Measurements from ENCODE around the gene MMP24.
A peak's percentile ranks its signal among the peaks of the same experiment; 100 is the strongest.

Gene MMP24

GRCh38 chr20:35281506-35282101, 55.1 kb downstream of the MMP24 start:
- DNase-seq: no peak

DNA sequence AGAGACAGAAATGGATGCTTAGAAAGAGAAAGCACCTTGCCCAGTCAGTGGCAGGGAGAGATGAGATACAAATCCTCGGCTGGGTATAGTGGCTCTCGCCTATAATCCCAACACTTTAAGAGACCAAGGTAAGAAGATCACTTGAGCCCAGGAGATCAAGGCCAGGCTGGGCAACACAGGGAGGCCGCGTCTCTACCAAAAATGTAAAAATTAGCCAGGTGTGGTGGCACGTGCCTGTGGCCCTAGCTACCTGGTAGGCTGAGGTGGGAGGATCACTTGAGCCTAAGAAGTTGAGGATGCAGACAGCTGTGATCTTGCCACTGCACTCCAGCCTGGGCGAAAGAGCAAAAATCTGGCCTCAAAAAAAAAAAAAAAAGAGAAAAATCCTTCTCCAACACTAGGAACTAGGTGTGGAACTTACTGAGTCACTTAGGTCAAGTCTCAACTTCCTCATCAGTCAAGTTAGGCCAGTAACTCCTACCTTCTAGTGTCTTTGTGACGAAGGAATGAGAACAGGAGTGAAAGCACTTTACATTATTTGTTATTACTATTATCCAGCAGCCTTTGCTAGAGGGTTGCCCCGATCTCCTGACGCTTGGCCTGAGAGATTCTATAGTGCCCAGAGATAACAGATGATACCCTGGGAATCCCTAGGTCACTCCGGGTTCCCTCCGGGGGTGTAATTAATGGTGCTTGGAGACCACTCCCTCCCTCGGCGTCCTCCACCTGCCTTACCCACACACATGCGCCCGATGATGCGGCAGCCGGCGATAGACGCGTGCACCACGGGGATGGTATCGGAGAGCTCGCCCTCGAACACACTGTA, 57.2 kb downstream of the MMP24 start:
- DNase-seq: peak; percentile 43

- DNase-seq: peak; percentile 95
Observed at GRCh38 chr20:35284267-35284991, 57.9 kb downstream of the MMP24 start, which contains the start of gene EIF6. Gene EIF6, minus strand, starts transcription at chr20:35284772. Its CDS starts 285 bp downstream, at chr20:35284487.

DNA sequence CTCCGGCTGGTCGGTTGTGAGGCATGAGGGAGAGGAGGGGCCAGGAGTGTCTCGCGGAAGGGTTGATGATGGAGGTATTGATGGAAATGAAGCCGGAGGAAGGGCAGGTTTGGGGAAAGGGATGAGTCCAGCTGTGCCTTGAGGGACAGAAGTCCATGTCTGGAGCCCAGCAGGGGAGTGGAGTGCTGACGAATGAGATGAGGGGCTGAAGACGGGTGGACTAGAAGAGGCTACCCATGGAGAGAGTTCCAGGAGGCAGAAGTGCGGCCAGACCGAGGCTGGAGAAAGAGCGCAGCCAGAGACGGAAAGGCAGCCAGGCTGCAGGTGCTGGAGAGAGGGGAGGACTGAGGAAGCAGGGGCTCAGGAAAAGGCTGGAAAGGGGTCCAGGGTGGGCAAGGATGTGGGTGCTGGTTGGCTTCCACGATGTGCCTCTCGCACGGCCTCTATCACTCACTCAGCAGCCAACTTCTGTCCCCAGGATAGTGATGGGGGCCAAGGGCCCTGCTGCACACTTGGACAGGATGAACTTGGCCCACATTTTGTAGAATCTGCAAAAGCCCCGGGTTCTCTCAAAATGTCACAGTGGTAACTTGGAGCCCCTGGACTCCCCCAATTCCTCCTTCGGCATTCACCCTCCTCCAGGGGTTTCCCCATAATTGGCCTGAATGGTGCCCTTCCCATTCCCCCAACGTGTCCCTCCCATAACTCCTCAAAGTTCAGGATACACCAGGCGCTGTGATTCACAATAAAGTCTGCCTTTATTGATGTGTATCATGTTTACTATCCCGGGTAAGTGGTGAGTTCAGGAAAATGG, 58.7 kb downstream of the MMP24 start:
- DNase-seq: no peak

GRCh38 chr20:35285806-35286076, 59.3 kb downstream of the MMP24 start:
- no peak for DNase-seq

GRCh38 chr20:35286077-35286898, 59.8 kb downstream of the MMP24 start:
- no peak for DNase-seq

DNA sequence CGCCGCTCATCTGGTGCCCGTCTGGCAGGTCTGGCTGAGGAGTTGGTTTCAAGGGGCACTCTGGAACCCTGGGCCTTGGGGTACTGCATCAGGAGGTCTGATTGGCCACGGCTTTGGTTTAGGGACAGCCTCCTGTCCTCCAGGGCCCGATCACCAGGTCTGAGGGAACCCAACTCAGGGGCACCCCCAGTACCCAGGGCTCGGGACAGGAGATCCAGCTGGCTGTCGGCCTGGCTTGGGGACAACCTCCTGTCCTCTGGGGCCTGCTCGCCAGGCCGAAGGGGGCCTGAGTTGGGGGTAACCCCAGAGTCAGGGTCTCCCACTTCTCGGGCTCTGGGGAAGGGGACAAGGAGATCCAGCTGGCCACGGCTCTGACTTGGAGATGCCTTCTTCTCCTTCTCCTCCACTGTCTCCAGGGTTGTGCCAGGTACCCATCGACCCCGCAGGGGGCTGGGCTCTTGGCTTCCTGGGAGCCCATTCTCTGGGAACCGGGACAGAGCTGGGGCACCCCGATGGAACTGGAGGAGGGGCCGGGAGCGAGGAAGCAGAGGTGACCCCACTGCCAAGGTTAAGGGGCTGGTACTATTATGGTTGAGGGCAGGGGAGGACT, 60.5 kb downstream of the MMP24 start:
- DNase-seq: no peak

- DNase-seq: no peak
Observed at GRCh38 chr20:35287509-35288324, 61.2 kb downstream of the MMP24 start.

GRCh38 chr20:35288325-35289060, 62.0 kb downstream of the MMP24 start:
- DNase-seq: no peak

DNA sequence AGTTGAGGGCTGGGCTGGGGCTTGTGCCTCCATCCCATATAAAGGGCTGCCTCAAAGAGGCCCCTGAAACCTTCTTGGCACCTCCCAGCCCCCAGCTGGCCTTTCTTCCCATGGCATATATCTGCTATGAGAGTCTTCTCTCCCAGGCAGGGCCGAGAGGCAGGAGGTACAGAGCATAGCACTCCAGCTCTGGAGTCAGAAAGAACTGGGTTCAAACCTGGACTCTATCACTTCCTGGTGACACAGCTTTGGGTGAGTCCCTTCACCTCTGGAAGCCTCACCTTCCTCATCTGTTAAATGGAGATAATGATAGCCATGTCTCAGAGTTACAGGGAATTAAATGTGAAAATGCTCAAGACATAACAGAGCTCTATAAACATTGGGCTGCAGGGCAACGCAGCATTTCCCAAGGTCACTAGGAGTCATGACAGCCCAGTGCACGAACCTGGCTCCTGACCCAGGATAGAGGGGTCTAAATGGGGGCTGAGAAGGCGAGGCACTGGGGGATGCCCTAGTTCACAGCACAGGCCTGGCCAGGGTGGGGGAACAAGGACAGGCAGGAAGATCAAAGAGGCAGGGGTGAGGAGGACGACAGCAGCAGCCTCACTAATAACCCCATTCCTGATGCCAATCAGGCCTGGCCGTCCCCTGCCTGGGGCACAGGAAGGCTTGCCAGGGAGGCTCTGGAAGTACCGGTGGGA, 63.8 kb downstream of the MMP24 start:
- no peak for DNase-seq

DNA sequence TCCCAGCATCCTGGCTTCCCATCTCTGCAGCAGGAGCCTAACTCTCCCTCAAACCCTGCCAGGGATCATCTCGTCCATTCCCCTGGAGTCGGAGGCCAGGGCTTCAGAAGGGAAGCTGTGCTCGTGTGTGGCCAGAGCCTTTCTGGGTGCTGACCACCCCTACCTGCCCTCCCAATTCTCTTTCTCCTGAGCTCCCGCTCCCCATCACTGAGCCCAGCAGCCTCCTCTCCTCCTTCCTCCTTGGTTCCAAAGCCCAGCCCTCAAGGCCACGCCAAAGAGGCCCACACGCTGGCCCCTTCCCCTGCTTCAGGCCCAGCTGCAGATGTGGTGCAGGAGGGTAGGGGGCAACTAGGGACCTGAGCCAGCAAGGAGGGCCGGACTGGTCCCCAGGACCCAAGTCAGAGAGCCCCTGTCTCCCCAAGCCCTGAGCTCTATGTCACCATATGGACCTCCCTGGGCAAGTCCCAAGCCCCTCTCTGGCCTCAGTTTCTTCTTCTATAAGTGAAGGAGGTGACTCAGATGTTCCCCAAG, 64.5 kb downstream of the MMP24 start:
- no peak for DNase-seq

DNA sequence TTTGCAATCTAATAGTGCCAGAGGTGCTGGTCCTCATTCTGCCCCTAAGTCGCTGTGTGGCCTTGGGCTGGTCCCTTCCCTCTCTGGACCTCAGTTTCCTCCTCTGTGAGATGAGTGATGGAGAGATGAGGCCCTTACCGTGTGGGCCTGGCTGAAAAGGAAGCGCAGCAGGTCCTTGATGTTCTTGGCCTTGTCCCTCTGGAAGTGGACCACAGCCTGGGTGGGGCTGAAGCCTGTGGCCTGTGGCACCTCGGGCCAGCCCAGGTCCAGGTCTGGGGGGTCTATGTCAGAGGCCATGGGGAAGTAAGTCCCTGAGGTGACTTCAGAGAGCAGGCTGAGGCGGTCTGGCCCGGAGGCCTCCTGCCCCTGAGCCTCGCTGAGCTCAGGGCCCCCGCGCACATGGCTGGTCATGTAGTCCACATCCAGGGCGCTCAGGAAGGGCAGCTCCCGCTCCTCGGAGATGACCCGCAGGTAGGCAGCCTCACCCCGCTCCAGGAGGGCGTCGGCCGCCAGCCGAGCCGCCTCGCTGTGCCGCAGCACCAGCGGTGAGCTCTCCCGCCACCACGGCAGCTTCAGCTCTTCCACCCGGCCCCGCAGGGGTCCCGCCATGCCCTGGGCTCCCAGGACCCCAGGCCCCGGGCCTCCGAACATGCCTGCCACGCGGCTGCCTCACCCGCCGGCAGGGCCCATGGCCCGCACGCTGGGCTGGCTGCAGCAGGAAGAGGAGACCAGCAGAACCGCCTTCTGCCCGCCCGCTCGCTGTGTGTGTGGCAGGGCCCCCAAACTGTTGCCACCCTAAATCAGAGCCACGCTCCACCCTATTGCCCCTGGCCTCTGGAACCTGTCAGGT, 65.4 kb downstream of the MMP24 start, which contains the start of gene FAM83C:
Gene FAM83C, minus strand, starts transcription at position 772 of the 850 bp plus-strand sequence. Its CDS starts 121 bp downstream, at position 651.
- no peak for DNase-seq

GRCh38 chr20:35292504-35293285, 66.2 kb downstream of the MMP24 start:
- DNase-seq: no peak

DNA sequence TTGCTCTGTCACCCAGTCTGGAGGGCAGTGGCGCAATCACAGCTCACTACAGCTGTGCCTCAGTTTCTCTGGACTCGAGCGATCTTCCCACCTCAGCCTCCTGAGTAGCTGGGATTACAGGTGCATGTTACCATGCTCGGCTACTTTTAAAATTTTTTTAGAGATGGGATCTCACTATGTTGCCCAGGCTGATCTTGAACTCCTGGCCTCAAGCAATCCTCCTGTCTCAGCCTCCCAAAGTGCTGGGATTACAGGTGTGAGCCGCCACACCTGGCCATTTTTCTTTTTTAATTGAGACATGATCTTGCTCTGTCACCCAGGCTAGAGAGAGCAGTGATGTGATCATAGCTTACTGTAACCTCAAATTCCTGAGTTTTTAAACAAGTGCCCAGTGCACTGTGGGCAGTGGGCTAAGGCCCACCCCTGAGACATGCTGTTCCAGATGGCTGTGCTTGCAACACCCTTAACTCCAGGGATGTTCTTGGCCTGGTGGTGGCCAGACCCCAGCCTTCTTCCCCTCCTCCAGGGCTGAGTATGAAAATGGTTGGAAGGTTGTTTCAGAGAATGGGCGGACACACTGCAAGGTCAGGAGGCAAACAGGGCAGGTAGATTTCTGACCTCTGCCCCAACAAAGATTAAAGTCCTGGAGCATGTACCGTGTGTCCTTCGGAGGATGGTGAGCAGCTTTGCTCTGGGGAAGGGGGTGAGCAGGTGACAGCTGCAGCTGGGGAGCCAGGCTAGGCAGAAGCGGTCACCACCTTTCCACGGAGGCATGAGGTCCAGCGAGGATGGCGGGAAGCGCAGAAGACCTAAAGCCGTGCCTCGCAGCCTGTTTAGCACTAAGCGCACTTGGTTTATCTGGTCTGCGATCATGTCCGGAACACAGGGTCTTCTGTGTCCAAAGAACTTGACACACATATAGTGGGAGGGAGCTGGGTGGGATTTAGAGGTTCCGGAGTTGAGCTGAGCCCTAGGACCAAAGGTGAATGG, 67.1 kb downstream of the MMP24 start:
- no peak for DNase-seq

- DNase-seq: no peak
Observed at GRCh38 chr20:35294293-35294685, 67.8 kb downstream of the MMP24 start.

- no peak for DNase-seq
Observed at GRCh38 chr20:35295058-35295457, 68.6 kb downstream of the MMP24 start.

All from hematopoietic multipotent progenitor cell treated with erythropoietin and hydrocortisone succinate and interleukin-3 and kit ligand, for 6 days (in vitro differentiated cells).